GM18951 (cell line): Measurements from ENCODE around the gene SAMD4A.
"Not testable (repeated sequence)": the region's sequence is repeated elsewhere in the genome, so short reads cannot be mapped to it uniquely, and the experiment has no call there.

ENCODE experiments used
- POLR2A ChIP-seq: IDR thresholded peaks from 4 replicates; pipeline ENCODE4 v1.6.1; 2011; ENCODE audit warnings: mild to moderate bottlenecking; ENCODE audit not compliant: insufficient read length, insufficient read depth; ENCODE audit errors: extremely low read depth
- in situ Hi-C: fragments of 300-500 bp; cut with MboI; formaldehyde crosslinking; loops from one replicate; pipeline ENCODE4 v1.12.0; 2022; ENCODE audit warnings: low sequenced_read_pairs, mixed read lengths, inconsistent platforms; ENCODE audit not compliant: unreplicated experiment

Gene SAMD4A

GRCh38 chr14:54622192-54622958 lies 55.4 kb downstream of the SAMD4A start:
- in situ Hi-C loops = no loop called here
- no peak for TF ChIP-seq POLR2A

DNA sequence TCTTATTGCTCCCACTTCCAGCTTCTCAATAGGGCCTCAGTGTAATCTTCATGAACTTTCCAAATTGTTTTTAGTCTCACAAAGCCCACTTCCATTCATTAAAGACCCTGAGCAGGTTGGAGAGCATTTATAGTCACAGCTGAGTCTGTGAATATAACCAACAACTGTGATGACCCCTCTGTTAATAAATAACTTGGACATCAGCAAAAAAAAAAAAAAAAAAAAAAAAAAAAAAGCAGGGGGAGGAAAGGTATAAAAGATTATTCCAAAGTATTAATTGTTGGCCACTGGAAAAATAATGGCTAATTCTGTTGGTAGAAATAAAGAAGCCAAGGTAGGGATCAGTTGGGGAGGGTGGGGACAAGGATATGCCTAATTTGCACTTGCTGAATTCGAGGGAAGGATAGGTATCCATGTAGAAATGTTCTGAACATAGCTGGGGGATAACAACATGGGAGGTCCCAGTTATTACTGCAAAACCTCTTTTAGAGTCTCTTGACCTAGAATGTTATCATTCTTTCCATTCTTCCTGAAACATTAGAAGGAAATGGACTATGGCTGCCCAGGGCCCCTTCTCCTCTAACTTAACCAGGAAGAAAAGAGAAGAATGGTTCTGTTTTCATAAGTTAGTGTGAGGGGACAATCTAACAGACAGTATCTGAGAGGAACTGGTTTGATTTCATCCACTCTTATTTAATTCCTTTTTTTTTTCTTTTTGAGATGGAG lies 56.5 kb downstream of the SAMD4A start:
- in situ Hi-C loops = no loop called here
- no peak for TF ChIP-seq POLR2A

GRCh38 chr14:54624005-54624358 lies 57.1 kb downstream of the SAMD4A start:
- in situ Hi-C loops = not testable (repeated sequence)

DNA sequence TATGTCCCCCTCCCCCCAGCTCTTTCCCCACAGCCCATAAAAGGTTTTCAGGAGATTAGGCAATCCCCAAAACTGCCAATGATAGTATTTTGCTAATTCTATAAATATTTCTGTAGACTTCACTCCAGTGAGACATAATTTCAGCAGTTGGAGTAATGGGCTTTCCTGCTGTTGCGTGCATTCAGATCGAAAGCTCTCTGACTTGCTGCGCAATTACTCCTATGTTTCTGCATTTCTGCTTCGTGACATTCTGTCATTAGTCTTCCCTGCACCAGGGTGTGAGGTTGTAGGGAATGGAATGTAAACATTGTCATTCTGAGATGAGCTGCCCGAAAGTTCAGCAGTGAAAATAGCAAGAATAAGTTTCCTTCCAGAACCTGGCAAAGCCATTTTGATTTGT lies 58.2 kb downstream of the SAMD4A start:
- no peak for TF ChIP-seq POLR2A
- in situ Hi-C loops = no loop called here

- in situ Hi-C loops = no loop called here
- no peak for TF ChIP-seq POLR2A
Observed at GRCh38 chr14:54627219-54627539, 60.3 kb downstream of the SAMD4A start.

GRCh38 chr14:54627540-54628363 lies 60.8 kb downstream of the SAMD4A start:
- no peak for TF ChIP-seq POLR2A
- in situ Hi-C loops = no loop called here

DNA sequence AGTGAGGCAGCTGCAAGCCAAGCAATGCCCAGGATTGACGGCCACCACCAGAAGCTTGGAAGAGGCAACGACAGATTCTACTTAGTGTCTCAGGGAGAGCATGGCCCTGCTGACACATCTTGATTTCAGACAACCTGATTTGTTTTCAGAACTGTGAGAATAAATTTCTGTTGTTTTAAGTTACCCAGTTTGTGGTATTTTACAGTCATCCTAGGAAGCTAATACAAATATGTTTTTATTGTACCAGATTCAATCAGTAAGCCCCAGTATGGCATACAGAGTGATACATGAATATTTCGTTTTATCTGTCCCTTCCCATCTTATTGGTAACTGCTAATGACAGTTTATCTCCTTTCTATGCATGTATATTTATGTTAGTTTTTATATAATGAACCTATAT lies 62.3 kb downstream of the SAMD4A start:
- no peak for TF ChIP-seq POLR2A
- in situ Hi-C loops = no loop called here

- no peak for TF ChIP-seq POLR2A
- in situ Hi-C loops = no loop called here
Observed at GRCh38 chr14:54629635-54630360, 62.9 kb downstream of the SAMD4A start.

DNA sequence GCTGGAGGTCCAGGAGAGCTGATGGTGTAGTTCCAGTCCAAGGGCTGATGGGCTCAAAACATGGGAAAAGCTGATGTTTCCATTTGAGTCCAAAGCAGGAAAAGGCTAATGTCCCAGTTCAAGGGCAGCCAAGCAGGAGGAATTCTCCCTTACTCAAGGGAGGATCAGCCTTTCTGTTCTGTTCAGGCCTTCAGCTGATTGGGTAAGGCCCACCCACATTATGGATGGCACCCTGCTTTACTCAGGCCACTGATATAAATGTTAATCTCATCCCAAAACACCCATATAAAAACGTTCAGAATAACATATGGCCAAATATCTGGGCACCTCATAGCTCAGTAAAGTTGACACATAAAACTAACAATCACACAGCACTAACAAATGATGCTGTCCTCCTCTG lies 64.1 kb downstream of the SAMD4A start:
- TF ChIP-seq POLR2A = no peak
- in situ Hi-C loops = no loop called here

GRCh38 chr14:54632452-54632851 lies 65.5 kb downstream of the SAMD4A start:
- in situ Hi-C loops = no loop called here
- no peak for TF ChIP-seq POLR2A

DNA sequence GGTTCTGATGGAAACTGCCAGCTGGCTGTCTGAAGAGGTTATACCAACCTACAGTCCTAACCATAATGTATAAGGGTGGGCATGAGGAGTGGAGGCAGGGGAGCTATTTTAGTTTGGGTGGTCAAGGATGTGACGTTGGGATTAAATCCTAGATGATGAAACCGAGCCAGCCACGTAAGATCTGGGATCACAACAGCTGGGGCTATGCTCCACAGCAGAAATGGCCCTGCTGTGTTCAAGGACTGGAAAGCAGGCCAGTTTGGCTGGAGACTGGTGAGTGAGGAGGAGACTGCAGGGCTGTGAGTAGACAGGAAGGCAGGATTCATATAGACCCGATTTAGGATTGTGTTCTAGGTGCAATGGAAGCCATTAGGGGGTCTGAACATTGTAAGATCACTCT lies 66.1 kb downstream of the SAMD4A start:
- in situ Hi-C loops = no loop called here
- no peak for TF ChIP-seq POLR2A

DNA sequence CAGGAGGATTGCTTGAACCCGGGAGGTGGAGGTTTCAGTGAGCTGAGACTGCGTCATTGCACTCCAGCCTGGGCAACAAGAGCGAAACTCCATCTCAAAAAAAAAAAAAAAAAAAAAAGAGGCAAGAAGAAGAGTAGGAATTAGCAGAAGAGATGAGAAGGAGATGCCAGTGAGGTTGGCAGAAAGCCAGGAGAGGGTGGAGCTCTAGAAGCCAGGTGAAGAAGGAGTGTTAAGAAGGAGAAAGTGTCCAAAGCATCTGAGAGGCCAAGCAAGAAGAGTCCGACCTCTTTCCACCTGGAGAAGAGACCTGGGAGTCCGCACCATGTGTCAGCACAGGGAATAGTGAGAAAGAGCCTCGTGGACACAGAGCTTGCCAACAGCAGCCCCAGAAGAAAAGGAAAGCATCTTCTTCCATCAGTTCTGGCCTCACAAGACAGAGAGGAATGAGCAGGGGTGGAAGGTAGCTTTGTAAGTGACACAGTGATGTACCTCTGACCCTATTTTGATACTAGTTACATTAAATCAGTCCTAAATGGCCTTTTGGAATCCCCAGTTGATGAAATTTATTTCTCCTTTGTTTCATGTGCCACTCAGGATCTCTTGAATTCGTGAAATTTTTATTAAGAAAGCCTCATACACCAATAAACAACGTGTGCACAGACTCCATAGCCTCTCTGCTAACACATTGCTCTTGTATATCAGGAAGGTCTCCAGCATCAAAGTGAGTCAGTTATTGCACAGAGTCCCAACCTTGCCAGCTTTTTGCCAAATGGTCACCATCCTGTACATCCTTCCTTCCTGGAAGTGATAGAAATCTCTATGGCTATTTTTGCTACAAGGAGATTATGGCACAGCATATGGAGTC lies 70.6 kb downstream of the SAMD4A start:
- TF ChIP-seq POLR2A = no peak
- in situ Hi-C loops = no loop called here
